ENCODE data around the gene ERC2. TPM values are rescaled to one million over a fixed set of nuclear protein-coding genes. Genes with fewer than 3 reads are reported as not detected.

Gene ERC2
- total RNA-seq, 2 donors from 2014 or later = 0.21 to 0.30 TPM

DNA sequence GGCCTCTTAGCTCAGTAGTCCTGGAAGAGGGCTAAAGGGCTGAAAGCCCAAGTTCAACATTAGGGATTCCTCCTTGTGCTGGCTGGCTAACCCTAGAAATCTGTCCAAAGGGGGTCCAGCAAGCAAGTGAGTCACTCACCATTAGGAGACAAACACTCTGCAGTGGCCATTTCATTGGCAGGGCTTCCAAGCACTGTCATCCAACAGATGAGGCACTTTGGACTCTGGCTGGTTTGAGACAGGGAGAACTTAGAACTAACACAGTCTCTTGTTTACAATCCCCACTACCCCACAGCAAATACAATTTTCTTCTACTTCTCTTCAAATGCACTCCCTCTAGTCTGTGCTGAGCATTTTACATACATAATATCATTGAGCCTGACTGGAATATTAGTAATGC is 971.0 kb downstream of the ERC2 start:
- Histone ChIP-seq H3K27me3 (no peaks in the 10 kb centered on the region), H3K27ac (no peak overlapping the region), H3K9ac (ENCODE audit: low read depth in 2 of 2, low read length in 2 of 2) (no peak overlapping the region), H3K9me3 (no peaks in the 10 kb centered on the region), H3K4me3 (no peak overlapping the region), H3K36me3 (no peaks in the 10 kb centered on the region), H3K4me1 (no peaks in the 10 kb centered on the region)
- DNase-seq = peak; percentile 23
- intact Hi-C loops (cut with DNase I) = no loop called here
- TF ChIP-seq, protein P1, sequence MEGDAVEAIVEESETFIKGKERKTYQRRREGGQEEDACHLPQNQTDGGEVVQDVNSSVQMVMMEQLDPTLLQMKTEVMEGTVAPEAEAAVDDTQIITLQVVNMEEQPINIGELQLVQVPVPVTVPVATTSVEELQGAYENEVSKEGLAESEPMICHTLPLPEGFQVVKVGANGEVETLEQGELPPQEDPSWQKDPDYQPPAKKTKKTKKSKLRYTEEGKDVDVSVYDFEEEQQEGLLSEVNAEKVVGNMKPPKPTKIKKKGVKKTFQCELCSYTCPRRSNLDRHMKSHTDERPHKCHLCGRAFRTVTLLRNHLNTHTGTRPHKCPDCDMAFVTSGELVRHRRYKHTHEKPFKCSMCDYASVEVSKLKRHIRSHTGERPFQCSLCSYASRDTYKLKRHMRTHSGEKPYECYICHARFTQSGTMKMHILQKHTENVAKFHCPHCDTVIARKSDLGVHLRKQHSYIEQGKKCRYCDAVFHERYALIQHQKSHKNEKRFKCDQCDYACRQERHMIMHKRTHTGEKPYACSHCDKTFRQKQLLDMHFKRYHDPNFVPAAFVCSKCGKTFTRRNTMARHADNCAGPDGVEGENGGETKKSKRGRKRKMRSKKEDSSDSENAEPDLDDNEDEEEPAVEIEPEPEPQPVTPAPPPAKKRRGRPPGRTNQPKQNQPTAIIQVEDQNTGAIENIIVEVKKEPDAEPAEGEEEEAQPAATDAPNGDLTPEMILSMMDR (IDR thresholded peaks at IDR 0.05) = no peak

DNA sequence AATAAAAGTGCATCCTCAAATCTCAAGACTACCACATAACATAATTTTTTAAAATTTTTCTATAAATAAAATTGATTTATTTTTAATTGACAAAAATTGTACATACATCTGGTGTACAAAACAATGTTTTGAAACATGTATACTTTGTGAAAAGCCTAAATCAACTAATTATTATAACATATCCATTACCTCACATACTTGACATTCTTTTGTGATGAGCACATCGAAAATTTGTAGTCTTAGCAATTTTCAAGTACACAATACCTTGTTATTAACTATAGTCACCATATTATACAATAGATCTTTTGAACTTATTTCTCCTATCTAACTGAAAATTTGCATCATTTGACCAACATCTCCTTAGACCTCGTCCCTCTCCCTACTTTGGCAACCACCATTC is 973.3 kb downstream of the ERC2 start:
- intact Hi-C loops (cut with DNase I) = no loop called here
- Histone ChIP-seq H3K4me3 (no peak overlapping the region), H3K9ac (ENCODE audit: low read depth in 2 of 2, low read length in 2 of 2) (no peak overlapping the region), H3K27me3 (peaks cover 2% of the 10 kb centered on the region), H3K9me3 (no peaks in the 10 kb centered on the region), H3K4me1 (no peaks in the 10 kb centered on the region), H3K36me3 (no peaks in the 10 kb centered on the region), H3K27ac (no peak overlapping the region)
- DNase-seq = no peak
- TF ChIP-seq, protein P1 (IDR thresholded peaks at IDR 0.05) = no peak

DNA sequence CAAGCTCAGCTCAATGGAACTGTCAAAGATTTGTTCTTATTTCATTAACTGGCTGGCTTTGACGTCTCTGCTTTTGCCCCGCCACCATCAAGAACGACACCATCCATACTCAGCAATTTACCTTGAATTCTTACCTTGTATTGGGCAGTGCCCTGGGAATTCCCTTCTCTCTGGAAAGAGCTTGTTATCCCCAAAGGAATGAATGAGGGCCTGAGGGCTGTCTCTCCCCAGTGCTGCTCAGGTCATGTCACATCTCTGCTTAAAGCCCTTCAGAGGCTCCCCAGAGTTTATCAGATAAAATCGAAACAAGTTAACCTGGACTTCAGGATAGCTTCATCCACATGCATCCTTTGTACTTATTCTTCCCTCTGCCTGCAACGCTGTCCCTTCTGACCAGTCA is 975.3 kb downstream of the ERC2 start:
- intact Hi-C loops (cut with DNase I) = no loop called here
- H3K4me3 ChIP-seq = no peak overlapping the region
- no peak for DNase-seq
- H3K27me3 ChIP-seq = peaks cover 10% of the 10 kb centered on the region
- H3K9me3 ChIP-seq = no peaks in the 10 kb centered on the region
- no peak overlapping the region for H3K9ac ChIP-seq (ENCODE audit: low read depth in 2 of 2, low read length in 2 of 2)
- H3K27ac ChIP-seq = no peak overlapping the region
- H3K36me3 ChIP-seq = no peaks in the 10 kb centered on the region
- TF ChIP-seq, protein P1 (IDR thresholded peaks at IDR 0.05) = no peak
- H3K4me1 ChIP-seq = peaks cover 4% of the 10 kb centered on the region

DNA sequence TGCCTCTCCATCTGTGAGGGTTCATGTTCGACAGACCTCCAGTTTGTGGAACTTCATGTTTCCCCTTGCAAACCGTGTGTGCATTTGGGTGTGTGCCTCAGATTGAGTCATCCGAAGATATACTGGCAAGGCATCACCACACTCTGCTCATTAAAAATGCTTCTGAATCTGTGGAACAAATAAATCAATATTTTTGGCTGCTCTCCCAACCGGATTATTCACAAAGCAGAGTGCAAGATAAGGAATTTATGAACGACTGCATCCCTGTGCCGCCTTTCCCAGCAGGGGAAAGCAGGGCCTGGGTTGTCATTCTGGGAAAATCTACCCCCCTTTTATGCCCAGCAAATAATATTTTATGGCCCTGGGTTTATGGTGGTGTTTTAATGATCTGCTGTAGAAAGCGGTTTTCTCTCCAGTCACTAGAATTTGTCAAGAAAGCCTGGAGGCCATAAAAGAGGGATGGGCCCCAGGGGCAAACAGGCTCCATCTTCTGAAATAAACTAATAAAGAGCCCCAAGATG is 976.9 kb downstream of the ERC2 start:
- Histone ChIP-seq H3K9me3 (no peaks in the 10 kb centered on the region), H3K4me1 (peaks cover 4% of the 10 kb centered on the region), H3K36me3 (no peaks in the 10 kb centered on the region), H3K9ac (ENCODE audit: low read depth in 2 of 2, low read length in 2 of 2) (no peak overlapping the region), H3K4me3 (no peak overlapping the region), H3K27ac (no peak overlapping the region), H3K27me3 (peaks cover 10% of the 10 kb centered on the region)
- intact Hi-C loops (cut with DNase I) = no loop called here
- peak; percentile 63 for DNase-seq
- TF ChIP-seq, protein P1 (IDR thresholded peaks at IDR 0.05) = no peak

DNA sequence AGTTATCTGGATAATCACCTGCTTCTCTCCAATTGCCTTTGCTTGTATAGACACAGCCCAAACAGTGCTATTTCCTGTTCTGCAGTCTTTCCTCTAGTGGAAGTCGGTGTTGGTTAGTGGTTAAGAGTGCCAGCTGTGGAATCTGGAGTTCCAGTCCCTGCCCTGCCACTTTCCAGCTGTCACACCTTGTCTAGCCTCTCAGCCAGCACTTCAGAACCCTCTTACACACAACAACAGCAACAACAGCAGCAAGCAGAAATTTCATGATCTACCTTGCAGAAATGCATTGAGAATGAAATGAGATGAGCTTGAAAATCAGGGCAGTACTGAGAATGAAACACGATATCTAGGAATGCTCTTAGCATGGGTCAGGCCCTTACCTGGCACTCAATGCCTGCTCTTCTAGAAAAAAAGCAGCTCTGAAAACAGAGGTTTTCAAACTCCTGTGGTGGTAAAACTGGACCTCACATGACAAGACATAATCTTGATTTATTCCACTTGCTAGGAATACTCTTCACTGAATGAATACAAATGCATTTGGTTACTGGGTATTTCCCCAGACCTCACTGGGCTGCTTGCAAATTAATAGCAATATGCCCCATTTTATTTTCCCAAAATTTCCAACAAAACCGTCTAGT is 977.9 kb downstream of the ERC2 start:
- intact Hi-C loops (cut with DNase I) = no loop called here
- Histone ChIP-seq H3K9me3 (no peaks in the 10 kb centered on the region), H3K27ac (no peak overlapping the region), H3K27me3 (peaks cover 10% of the 10 kb centered on the region), H3K4me1 (peaks cover 8% of the 10 kb centered on the region), H3K9ac (ENCODE audit: low read depth in 2 of 2, low read length in 2 of 2) (no peak overlapping the region), H3K4me3 (no peak overlapping the region), H3K36me3 (no peaks in the 10 kb centered on the region)
- TF ChIP-seq, protein P1 (IDR thresholded peaks at IDR 0.05) = no peak
- no peak for DNase-seq
